Body of pancreas (tissue), 4 donors: ENCODE results near the gene GEMIN5. TPM values are rescaled to one million over a fixed set of nuclear protein-coding genes. Genes with fewer than 3 reads are reported as not detected.
A peak's percentile ranks its signal among the peaks of the same experiment; 100 is the strongest.
"Not testable (repeated sequence)": the region's sequence is repeated elsewhere in the genome, so short reads cannot be mapped to it uniquely, and the experiment has no call there.

ENCODE experiments used
- ATAC-seq: fragments of 150-250 bp; one replicate; pipeline ENCODE4 v1.9.1; 2016
- DNase-seq, 4 donors: peaks; one replicate each; pipeline ENCODE4 v3.0.0-alpha.2; 2019
- H3K27ac ChIP-seq, 4 donors: fragments of 200-600 bp; sonication (generic); 1 replicate in 3 of 4; 2 replicates in 1 of 4; pipeline versions ENCODE4 v1.5.1 to v1.6.1; 2016 to 2019; ENCODE audit warnings: mild to moderate bottlenecking in 1 of 4, mixed read lengths in 1 of 4, moderate library complexity in 1 of 4
- H3K27me3 ChIP-seq, 2 donors: fragments of 200-600 bp; sonication (generic); one replicate each; pipeline ENCODE4 v1.6.0; 2016; ENCODE audit warnings: mild to moderate bottlenecking in 1 of 2
- H3K36me3 ChIP-seq, 2 donors: fragments of 200-600 bp; sonication (generic); replicated peaks in 1 of 2; 2 replicates each; pipeline ENCODE4 v1.5.1; 2016; ENCODE audit warnings: low read depth in 2 of 2; ENCODE audit not compliant: insufficient read depth in 1 of 2
- H3K4me1 ChIP-seq: fragments of 200-600 bp; sonication (generic); one replicate; pipeline ENCODE4 v1.6.0; 2016
- H3K4me3 ChIP-seq, 2 donors: fragments of 200-600 bp; sonication (generic); 1 replicate in 1 of 2; 2 replicates in 1 of 2; pipeline ENCODE4 v1.5.1; 2016 to 2019
- H3K9me3 ChIP-seq, 3 donors: fragments of 200-600 bp; sonication (generic); 1 replicate in 2 of 3; 2 replicates in 1 of 3; pipeline ENCODE4 v1.5.1; 2016
- CTCF ChIP-seq, 7 experiments: fragments of 450-650 bp in 4 of 7; fragments of 200-600 bp in 3 of 7; sonication (generic) in 3 of 7; IDR thresholded peaks; one replicate each; pipeline ENCODE4 v1.5.1; 2016 to 2019; ENCODE audit warnings: antibody characterized with exemption in 7 of 7
- POLR2A ChIP-seq, 3 donors: fragments of 450-650 bp; IDR thresholded peaks; one replicate each; pipeline ENCODE4 v1.6.1; 2016; ENCODE audit warnings: antibody characterized with exemption in 3 of 3, mild to moderate bottlenecking in 2 of 3
- WGBS, 2 donors: methylation state at CpG; one replicate each; pipeline ENCODE4 v1.1.5; 2017; 5-methylcytosine and 5-hydroxymethylcytosine counted together
- intact Hi-C: fragments of 100-400 bp; cut with DNase I; formaldehyde crosslinking; loops from one replicate; pipeline ENCODE4 v1.15.1; 2023
- total RNA-seq, 2 donors: library from RNA; depleted of rRNA; stranded (reverse); fragments of >200 nt; gene quantifications; one replicate each; pipeline ENCODE4 v1.1.0, GENCODE V29; 2016

GEMIN5 gene
- total RNA-seq, 2 donors from 2014 or later, result 5.7 to 8.2 TPM

- no peak for DNase-seq
- Histone ChIP-seq H3K4me3 (no peak overlapping the region), H3K4me1 (peaks cover 25% of the 10 kb centered on the region), H3K27me3 (no peaks in the 10 kb centered on the region), H3K36me3 (no peaks in the 10 kb centered on the region), H3K27ac (no peak overlapping the region), H3K9me3 (no peaks in the 10 kb centered on the region)
- TF ChIP-seq CTCF (IDR thresholded peaks at IDR 0.05) (no peak), POLR2A (IDR thresholded peaks at IDR 0.05) (no peak)
- intact Hi-C loops, result no loop called here
- ATAC-seq, result no peak
Measured at GRCh38 chr5:154944716-154945115, 6.7 kb upstream of the GEMIN5 start.

- TF ChIP-seq POLR2A (IDR thresholded peaks at IDR 0.05) (no peak), CTCF (IDR thresholded peaks at IDR 0.05) (no peak)
- Histone ChIP-seq H3K36me3 (no peaks in the 10 kb centered on the region), H3K27me3 (no peaks in the 10 kb centered on the region), H3K4me1 (peaks cover 25% of the 10 kb centered on the region), H3K4me3 (no peak overlapping the region), H3K27ac (no peak overlapping the region), H3K9me3 (no peaks in the 10 kb centered on the region)
- ATAC-seq, result no peak
- 79 to 87% methylated on average over 5 of the region's 5 CpGs for WGBS, 2 donors
- intact Hi-C loops, result no loop called here
- DNase-seq, result no peak
Measured at GRCh38 chr5:154943527-154943926, 5.5 kb upstream of the GEMIN5 start.

GRCh38 chr5:154940772-154941620 lies 3.0 kb upstream of the GEMIN5 start, which contains the start of gene MRPL22:
Gene MRPL22 (plus strand): TSS chr5:154941073. CDS start chr5:154941111, 38 bp downstream.
- intact Hi-C loops, result no loop called here
- 0 to 1% methylated on average over 40 of the region's 40 CpGs for WGBS, 2 donors
- TF ChIP-seq POLR2A (IDR thresholded peaks at IDR 0.05) (peak; percentile 43 to 85 (median 84)), CTCF (IDR thresholded peaks at IDR 0.05) (peak in 1 of 7 experiments; percentile 20)

GRCh38 chr5:154940375-154940771 lies 2.4 kb upstream of the GEMIN5 start:
- Histone ChIP-seq H3K27me3 (no peaks in the 10 kb centered on the region), H3K36me3 (no peaks in the 10 kb centered on the region), H3K4me3 (no peak overlapping the region), H3K27ac (peak overlapping the region in 3 of 4 donors; percentile 70 to 85 (median 77)), H3K9me3 (no peaks in the 10 kb centered on the region), H3K4me1 (peaks cover 32% of the 10 kb centered on the region)
- WGBS, 2 donors, result 72 to 79% methylated on average over 9 of the region's 9 CpGs
- no peak for ATAC-seq
- intact Hi-C loops, result no loop called here
- DNase-seq, result no peak
- TF ChIP-seq CTCF (IDR thresholded peaks at IDR 0.05), result no peak
- TF ChIP-seq POLR2A (IDR thresholded peaks at IDR 0.05), result no peak

More at GRCh38 chr5:154940772-154941620, 3.0 kb upstream of the GEMIN5 start, which contains the start of gene MRPL22:
- peaks cover 36% of the 10 kb centered on the region for H3K4me1 ChIP-seq
- DNase-seq (peak; percentile 93 to 94 (median 94)), ATAC-seq (peak; percentile 82)
- H3K27ac ChIP-seq, result peak within 1 kb of the TSS in 3 of 4 donors; percentile 70 to 85 (median 77)
- H3K9me3 ChIP-seq, result no peaks in the 10 kb centered on the region
- no peaks in the 10 kb centered on the region for H3K27me3 ChIP-seq
- H3K36me3 ChIP-seq, result no peaks in the 10 kb centered on the region
- peak within 1 kb of the TSS; percentile 53 to 80 for H3K4me3 ChIP-seq

GRCh38 chr5:154939387-154939786 lies 1.4 kb upstream of the GEMIN5 start:
- H3K27ac ChIP-seq, intact Hi-C loops, DNase-seq, ATAC-seq, H3K27me3 ChIP-seq, H3K4me3 ChIP-seq, H3K36me3 ChIP-seq, H3K9me3 ChIP-seq: not testable (repeated sequence)
- peaks cover 31% of the 10 kb centered on the region for H3K4me1 ChIP-seq
- 71 to 72% methylated on average over 5 of the region's 5 CpGs for WGBS, 2 donors
